ENCODE data around the gene GABRG3.

- no peak for TF ChIP-seq SIN3A (IDR thresholded peaks at IDR 0.05; ENCODE audit: borderline replicate concordance, insufficient read depth, low read length)
- no peak for TF ChIP-seq REST (IDR thresholded peaks at IDR 0.05; ENCODE audit: insufficient read depth in 1 of 2, low read depth in 2 of 2, low read length in 2 of 2)
- no peak for TF ChIP-seq POLR2AphosphoS5 (IDR thresholded peaks at IDR 0.05; ENCODE audit: low read depth, low read length)
- TF ChIP-seq TAF1 (IDR thresholded peaks at IDR 0.05; ENCODE audit: borderline replicate concordance, insufficient read depth, low read length) = no peak
Observed at GRCh38 chr15:27550635-27551034, 579.7 kb downstream of the GABRG3 start.

Data from PFSK-1 (cell line).